MM.1S (cell line): Measurements from ENCODE around the gene TBC1D2.

Source experiments
- DNase-seq: peaks from one replicate; pipeline ENCODE4 v3.0.0-alpha.2; 2015
- H2AFZ ChIP-seq: fragments of 300-600 bp; sonication (generic); 2 replicates; pipeline ENCODE4 v1.6.0; 2016; ENCODE audit warnings: antibody characterized with exemption, low read length
- H3F3A ChIP-seq: fragments of 300-600 bp; sonication (generic); 2 replicates; pipeline ENCODE4 v1.6.1; 2016; ENCODE audit warnings: mild to moderate bottlenecking, antibody characterized with exemption, low read length, moderate library complexity, mixed read lengths; ENCODE audit not compliant: insufficient read depth
- H3K27ac ChIP-seq: fragments of 300-600 bp; sonication (generic); 2 replicates; pipeline ENCODE4 v1.5.1; 2016; ENCODE audit warnings: mild to moderate bottlenecking, low read length
- H3K27me3 ChIP-seq: fragments of 300-600 bp; sonication (generic); replicated peaks from 2 replicates; pipeline ENCODE4 v1.6.0; 2016; ENCODE audit warnings: low read length; ENCODE audit not compliant: insufficient read depth
- H3K36me3 ChIP-seq: fragments of 300-600 bp; sonication (generic); replicated peaks from 2 replicates; pipeline ENCODE4 v1.6.1; 2016; ENCODE audit warnings: mild to moderate bottlenecking, low read length, mixed read lengths; ENCODE audit not compliant: insufficient read depth
- H3K4me1 ChIP-seq: fragments of 300-600 bp; sonication (generic); 2 replicates; pipeline ENCODE4 v1.6.1; 2016; ENCODE audit warnings: low read length, mixed read lengths
- H3K4me2 ChIP-seq: fragments of 300-600 bp; sonication (generic); 2 replicates; pipeline ENCODE4 v1.6.0; 2016; ENCODE audit warnings: low read depth, low read length
- H3K4me3 ChIP-seq: fragments of 300-600 bp; sonication (generic); 2 replicates; pipeline ENCODE4 v1.5.1; 2016; ENCODE audit warnings: low read length, mixed read lengths
- H3K79me2 ChIP-seq: fragments of 300-600 bp; sonication (generic); 2 replicates; pipeline ENCODE4 v1.6.1; 2016; ENCODE audit warnings: mixed run types, low read length, mixed read lengths
- H3K9ac ChIP-seq: fragments of 300-600 bp; sonication (generic); 2 replicates; pipeline ENCODE4 v1.6.1; 2016; ENCODE audit warnings: low read length, mixed read lengths
- H3K9me2 ChIP-seq: fragments of 300-600 bp; sonication (generic); replicated peaks from 2 replicates; pipeline ENCODE4 v1.6.1; 2016; ENCODE audit warnings: mild to moderate bottlenecking, low read length, mixed read lengths; ENCODE audit not compliant: insufficient read depth
- H3K9me3 ChIP-seq: fragments of 300-600 bp; sonication (generic); replicated peaks from 2 replicates; pipeline ENCODE4 v1.6.1; 2016; ENCODE audit warnings: mild to moderate bottlenecking, low read length, mixed read lengths; ENCODE audit not compliant: insufficient read depth
- H4K20me1 ChIP-seq: fragments of 300-600 bp; sonication (generic); 2 replicates; pipeline ENCODE4 v1.6.1; 2016; ENCODE audit warnings: mild to moderate bottlenecking, low read length, moderate library complexity, mixed read lengths; ENCODE audit not compliant: insufficient read depth
- EZH2 ChIP-seq: fragments of 300-600 bp; sonication (generic); optimal IDR thresholded peaks from 2 replicates; pipeline ENCODE3; 2017; ENCODE audit warnings: low read depth, mild to moderate bottlenecking, antibody characterized with exemption, low read length, mixed read lengths
- EZH2phosphoT487 ChIP-seq: fragments of 300-600 bp; sonication (generic); IDR thresholded peaks from 2 replicates; pipeline ENCODE4 v1.6.1; 2018; ENCODE audit warnings: antibody characterized with exemption, low read length
- TF ChIP-seq, protein P1 (sequence below): fragments of 300-600 bp; sonication (generic); IDR thresholded peaks from 2 replicates; pipeline ENCODE4 v1.5.1; 2016; ENCODE audit warnings: antibody characterized with exemption, low read length, mixed read lengths

Gene TBC1D2

GRCh38 chr9:98230789-98231188 lies 24.7 kb downstream of the TBC1D2 start:
- H3K9me2 ChIP-seq, result no peaks in the 10 kb centered on the region
- H3K4me1 ChIP-seq, result no peaks in the 10 kb centered on the region
- H4K20me1 ChIP-seq, result no peaks in the 10 kb centered on the region
- DNase-seq, result no peak
- H3K4me2 ChIP-seq, result no peak overlapping the region
- no peaks in the 10 kb centered on the region for H3K79me2 ChIP-seq
- no peaks in the 10 kb centered on the region for H3K36me3 ChIP-seq
- no peak overlapping the region for H2AFZ ChIP-seq
- H3K27me3 ChIP-seq, result no peaks in the 10 kb centered on the region
- H3F3A ChIP-seq, result no peaks in the 10 kb centered on the region
- TF ChIP-seq EZH2phosphoT487 (no peak), EZH2 (no peak)
- TF ChIP-seq, protein P1, sequence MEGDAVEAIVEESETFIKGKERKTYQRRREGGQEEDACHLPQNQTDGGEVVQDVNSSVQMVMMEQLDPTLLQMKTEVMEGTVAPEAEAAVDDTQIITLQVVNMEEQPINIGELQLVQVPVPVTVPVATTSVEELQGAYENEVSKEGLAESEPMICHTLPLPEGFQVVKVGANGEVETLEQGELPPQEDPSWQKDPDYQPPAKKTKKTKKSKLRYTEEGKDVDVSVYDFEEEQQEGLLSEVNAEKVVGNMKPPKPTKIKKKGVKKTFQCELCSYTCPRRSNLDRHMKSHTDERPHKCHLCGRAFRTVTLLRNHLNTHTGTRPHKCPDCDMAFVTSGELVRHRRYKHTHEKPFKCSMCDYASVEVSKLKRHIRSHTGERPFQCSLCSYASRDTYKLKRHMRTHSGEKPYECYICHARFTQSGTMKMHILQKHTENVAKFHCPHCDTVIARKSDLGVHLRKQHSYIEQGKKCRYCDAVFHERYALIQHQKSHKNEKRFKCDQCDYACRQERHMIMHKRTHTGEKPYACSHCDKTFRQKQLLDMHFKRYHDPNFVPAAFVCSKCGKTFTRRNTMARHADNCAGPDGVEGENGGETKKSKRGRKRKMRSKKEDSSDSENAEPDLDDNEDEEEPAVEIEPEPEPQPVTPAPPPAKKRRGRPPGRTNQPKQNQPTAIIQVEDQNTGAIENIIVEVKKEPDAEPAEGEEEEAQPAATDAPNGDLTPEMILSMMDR, result no peak
- no peak overlapping the region for H3K4me3 ChIP-seq
- H3K27ac ChIP-seq, result no peak overlapping the region
- H3K9ac ChIP-seq, result no peak overlapping the region
- no peaks in the 10 kb centered on the region for H3K9me3 ChIP-seq

DNA sequence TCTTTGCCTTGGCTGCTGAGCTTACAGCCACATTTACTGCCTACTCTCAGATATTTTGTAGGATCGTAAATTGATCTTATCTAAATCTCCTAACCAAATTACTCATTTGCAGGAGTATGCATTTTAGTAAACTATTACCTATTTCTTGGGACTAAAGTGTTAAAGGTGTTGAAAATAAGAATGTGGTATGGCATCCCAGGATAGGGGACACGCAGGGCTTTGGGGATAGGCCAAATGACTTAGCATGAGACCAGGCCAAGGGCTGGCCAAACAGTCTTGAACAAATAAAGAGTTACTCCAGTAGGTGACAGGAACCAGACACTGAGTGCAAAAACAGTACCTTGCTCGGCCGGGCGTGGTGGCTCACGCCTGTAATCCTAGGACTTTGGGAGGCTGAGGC lies 25.1 kb downstream of the TBC1D2 start:
- Histone ChIP-seq H3K36me3 (no peaks in the 10 kb centered on the region), H3K9ac (no peak overlapping the region), H2AFZ (no peak overlapping the region), H3F3A (no peaks in the 10 kb centered on the region), H3K4me1 (no peaks in the 10 kb centered on the region), H3K4me2 (no peak overlapping the region), H3K9me2 (no peaks in the 10 kb centered on the region), H3K27me3 (no peaks in the 10 kb centered on the region), H4K20me1 (no peaks in the 10 kb centered on the region), H3K79me2 (no peaks in the 10 kb centered on the region), H3K4me3 (no peak overlapping the region), H3K9me3 (no peaks in the 10 kb centered on the region), H3K27ac (no peak overlapping the region)
- DNase-seq, result no peak
- no peak for TF ChIP-seq EZH2
- TF ChIP-seq, protein P1, result no peak
- no peak for TF ChIP-seq EZH2phosphoT487

DNA sequence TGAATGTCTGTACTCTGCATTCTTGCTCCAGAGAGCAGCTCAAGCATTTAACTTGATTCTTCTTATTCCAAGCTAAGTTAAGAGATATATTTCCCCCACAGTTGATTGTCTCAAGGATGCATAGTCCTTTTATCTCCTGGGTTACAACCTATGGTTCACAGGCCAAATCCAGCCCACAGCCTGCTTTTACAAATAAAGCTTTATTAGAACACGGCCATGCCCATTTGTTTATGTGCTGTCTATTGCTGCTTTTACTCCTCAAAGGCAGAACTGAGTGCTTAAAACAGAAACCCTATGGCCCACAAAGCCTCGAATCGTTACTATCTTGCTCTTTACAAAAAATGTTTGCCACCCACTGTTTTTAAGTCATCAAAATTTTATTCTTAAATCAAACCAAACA lies 25.8 kb downstream of the TBC1D2 start:
- H3K9me2 ChIP-seq, result no peaks in the 10 kb centered on the region
- H3K4me1 ChIP-seq, result no peaks in the 10 kb centered on the region
- no peaks in the 10 kb centered on the region for H4K20me1 ChIP-seq
- no peak overlapping the region for H3K9ac ChIP-seq
- no peak overlapping the region for H3K4me2 ChIP-seq
- no peak overlapping the region for H3K4me3 ChIP-seq
- TF ChIP-seq EZH2 (no peak), EZH2phosphoT487 (no peak)
- TF ChIP-seq, protein P1, result no peak
- H3K79me2 ChIP-seq, result no peaks in the 10 kb centered on the region
- H3K27ac ChIP-seq, result no peak overlapping the region
- H3K27me3 ChIP-seq, result no peaks in the 10 kb centered on the region
- no peaks in the 10 kb centered on the region for H3K9me3 ChIP-seq
- no peaks in the 10 kb centered on the region for H3F3A ChIP-seq
- DNase-seq, result no peak
- H3K36me3 ChIP-seq, result no peaks in the 10 kb centered on the region
- no peak overlapping the region for H2AFZ ChIP-seq

- no peak overlapping the region for H2AFZ ChIP-seq
- no peak overlapping the region for H3K9ac ChIP-seq
- no peaks in the 10 kb centered on the region for H3K9me3 ChIP-seq
- no peaks in the 10 kb centered on the region for H3K79me2 ChIP-seq
- no peaks in the 10 kb centered on the region for H3K4me1 ChIP-seq
- H3K36me3 ChIP-seq, result no peaks in the 10 kb centered on the region
- no peak overlapping the region for H3K4me3 ChIP-seq
- H3K4me2 ChIP-seq, result no peak overlapping the region
- H3F3A ChIP-seq, result no peaks in the 10 kb centered on the region
- H3K27ac ChIP-seq, result no peak overlapping the region
- DNase-seq, result no peak
- no peaks in the 10 kb centered on the region for H4K20me1 ChIP-seq
- no peaks in the 10 kb centered on the region for H3K27me3 ChIP-seq
- no peaks in the 10 kb centered on the region for H3K9me2 ChIP-seq
- TF ChIP-seq, protein P1, result no peak
- no peak for TF ChIP-seq EZH2phosphoT487
- TF ChIP-seq EZH2, result no peak
Measured at GRCh38 chr9:98229090-98229395, 26.4 kb downstream of the TBC1D2 start.
